Right cardiac atrium (tissue), 5 donors: Measurements from ENCODE around the gene NXPE3. TPM values are rescaled to one million over a fixed set of nuclear protein-coding genes. Genes with fewer than 3 reads are reported as not detected.

Experiments used
- ATAC-seq, 2 donors: fragments of 200-7000 bp; cut with Tn5 transposase; one replicate each; pipeline versions ENCODE4 v1.8.0 to v1.9.1; 2020; ENCODE audit warnings: moderate library complexity in 2 of 2, mild to moderate bottlenecking in 1 of 2
- DNase-seq, 3 donors: peaks; one replicate each; pipeline ENCODE4 v3.0.0-alpha.2; 2020
- H3K27ac ChIP-seq: one replicate; pipeline ENCODE4 v1.5.1; 2013; ENCODE audit warnings: mild to moderate bottlenecking, low read length, control low read depth, moderate library complexity
- H3K27me3 ChIP-seq: one replicate; pipeline ENCODE4 v1.6.1; 2013; ENCODE audit not compliant: control insufficient read depth, insufficient read depth
- H3K4me1 ChIP-seq: one replicate; pipeline ENCODE4 v1.6.1; 2013; ENCODE audit warnings: low read length; ENCODE audit not compliant: control insufficient read depth, insufficient read depth
- H3K4me3 ChIP-seq: one replicate; pipeline ENCODE4 v1.5.1; 2013; ENCODE audit warnings: low read length, control low read depth
- H3K9me3 ChIP-seq: one replicate; pipeline ENCODE4 v1.6.1; 2013; ENCODE audit warnings: low read length; ENCODE audit not compliant: control insufficient read depth
- WGBS: extraction: QIAGEN DNeasy Blood & Tissue Kit; methylation state at CpG from one replicate; pipeline ENCODE4 v1.1.7; 2013; 5-methylcytosine and 5-hydroxymethylcytosine counted together
- intact Hi-C, 4 donors: fragments of 100-400 bp; cut with DNase I; formaldehyde crosslinking; loops; one replicate each; pipeline versions ENCODE4 v1.11.0 to v1.14.0; 2022 to 2023
- polyA plus RNA-seq: library from polyadenylated mRNA; stranded (reverse); fragments of 200-250 nt; gene quantifications from one replicate; pipeline ENCODE4 v1.2.3, GENCODE V29; 2013
- total RNA-seq, 4 donors: library from RNA; stranded (reverse); fragmentation: NEBNext Ultra II Directional; extraction: Animal tissue kit (Norgen Biotek cat#: 25700); gene quantifications; one replicate each; pipeline ENCODE4 v1.2.1, GENCODE V29; 2021
- donor health status: healthy with polysubstance abuse.
- donor health status: DM: no; HTN: yes; CAD: no.
- donor health status: DM: no; HTN: no; CAD: no.
- donor health status: DM: no; HTN: yes; CAD: no; lungs with severe emphysema.
- donor health status: DM: yes; HTN: yes; CAD: no.

The NXPE3 gene
- total and polyA plus RNA-seq, 5 donors = 26.8 to 53.3 (median 46.5) TPM

DNA sequence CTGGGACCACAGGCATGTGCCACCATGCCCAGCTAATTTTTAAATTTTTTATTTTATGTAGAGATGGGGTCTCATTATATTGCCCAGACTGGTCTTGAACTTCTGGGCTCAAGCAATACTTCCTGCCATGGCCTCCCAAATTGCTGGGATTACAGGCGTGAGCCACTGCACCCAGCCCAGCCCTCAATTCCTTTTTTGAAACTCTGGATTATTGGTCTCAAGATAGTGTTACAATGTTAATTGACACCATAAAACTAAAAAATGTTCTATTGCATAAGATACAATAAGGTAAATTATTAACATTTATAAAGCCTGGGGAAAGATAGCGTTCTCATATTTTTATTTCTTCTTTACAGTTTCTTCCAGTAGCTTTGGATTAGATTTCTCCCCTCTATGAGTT lies 66.4 kb downstream of the NXPE3 start:
- WGBS = 97% methylated on average over 2 of the region's 2 CpGs
- ATAC-seq (no peak), DNase-seq (no peak)
- Histone ChIP-seq H3K4me1 (no peaks in the 10 kb centered on the region), H3K9me3 (no peaks in the 10 kb centered on the region), H3K27ac (no peak overlapping the region), H3K4me3 (no peak overlapping the region), H3K27me3 (no peaks in the 10 kb centered on the region)
- intact Hi-C loops = no loop called here

DNA sequence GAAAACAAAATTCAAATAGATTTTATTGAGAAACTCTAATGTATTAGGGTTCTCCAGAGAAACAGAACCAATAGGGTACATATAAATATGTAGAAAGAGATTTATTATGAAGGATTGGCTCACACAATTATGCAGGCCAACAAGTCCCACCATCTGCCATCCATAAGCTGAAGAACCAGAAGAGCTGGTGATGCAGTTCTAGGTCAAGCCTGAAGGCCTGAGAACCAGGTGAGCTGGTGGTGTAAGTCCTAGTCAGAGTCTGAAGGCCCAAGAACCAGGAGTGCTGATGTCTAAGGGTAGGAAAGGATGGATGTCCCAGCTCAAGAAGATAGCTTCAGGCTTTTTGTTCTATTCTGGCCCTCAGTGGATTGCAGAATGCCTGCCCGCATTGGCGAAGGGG lies 67.7 kb downstream of the NXPE3 start:
- intact Hi-C loops = no loop called here
- WGBS = 97% methylated on average over 2 of the region's 2 CpGs
- Histone ChIP-seq H3K27me3 (no peaks in the 10 kb centered on the region), H3K27ac (no peak overlapping the region), H3K9me3 (no peaks in the 10 kb centered on the region), H3K4me1 (no peaks in the 10 kb centered on the region), H3K4me3 (no peak overlapping the region)
- ATAC-seq (no peak), DNase-seq (no peak)

DNA sequence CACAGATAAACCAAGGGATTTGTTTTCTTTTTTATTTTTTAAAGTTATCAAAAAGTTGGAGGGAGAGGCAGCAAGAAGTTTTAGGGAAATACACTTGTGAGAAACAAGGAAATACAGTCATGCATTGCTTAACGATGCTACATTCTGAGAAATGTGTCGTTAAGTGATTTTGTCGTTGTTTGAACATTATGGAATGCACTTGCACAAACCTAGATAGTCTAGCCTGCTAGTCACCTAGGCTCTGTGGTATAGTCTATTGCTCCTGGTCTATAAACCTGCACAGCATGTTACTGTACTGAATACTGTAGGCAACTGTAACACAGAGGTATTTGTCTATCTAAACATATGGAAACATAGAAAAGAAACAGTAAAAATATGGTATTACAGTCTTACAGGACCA lies 68.3 kb downstream of the NXPE3 start:
- WGBS = 81% methylated on average over 3 of the region's 3 CpGs
- no peak overlapping the region for H3K27ac ChIP-seq
- intact Hi-C loops = no loop called here

DNA sequence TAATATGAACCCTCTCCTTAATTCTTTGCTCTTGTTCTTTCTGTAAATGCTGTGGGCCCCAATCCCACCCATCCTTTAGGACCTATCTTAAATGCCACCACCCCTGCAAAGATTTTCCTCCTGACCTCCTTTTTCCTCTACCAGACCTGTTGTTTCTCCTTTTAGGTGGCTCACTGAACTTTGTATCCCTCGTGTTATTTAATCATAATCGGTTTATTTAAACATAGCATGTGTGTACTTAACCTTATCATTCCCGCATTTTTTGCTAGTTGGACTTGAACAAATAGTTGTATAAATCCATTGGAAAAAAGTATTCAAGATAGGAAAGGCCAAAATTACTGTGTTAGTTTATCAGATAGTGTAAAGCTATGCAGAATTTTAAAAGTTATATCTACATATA lies 69.3 kb downstream of the NXPE3 start:
- Histone ChIP-seq H3K27me3 (no peaks in the 10 kb centered on the region), H3K4me1 (no peaks in the 10 kb centered on the region), H3K4me3 (no peak overlapping the region), H3K27ac (no peak overlapping the region), H3K9me3 (no peaks in the 10 kb centered on the region)
- ATAC-seq = no peak
- intact Hi-C loops = no loop called here
- no peak for DNase-seq
- WGBS = 46% methylated on average over 3 of the region's 3 CpGs

More for the DNA sequence above, 68.3 kb downstream of the NXPE3 start:
- Histone ChIP-seq H3K4me1 (no peaks in the 10 kb centered on the region), H3K27me3 (no peaks in the 10 kb centered on the region), H3K9me3 (no peaks in the 10 kb centered on the region), H3K4me3 (no peak overlapping the region)
- no peak for DNase-seq
- no peak for ATAC-seq

DNA sequence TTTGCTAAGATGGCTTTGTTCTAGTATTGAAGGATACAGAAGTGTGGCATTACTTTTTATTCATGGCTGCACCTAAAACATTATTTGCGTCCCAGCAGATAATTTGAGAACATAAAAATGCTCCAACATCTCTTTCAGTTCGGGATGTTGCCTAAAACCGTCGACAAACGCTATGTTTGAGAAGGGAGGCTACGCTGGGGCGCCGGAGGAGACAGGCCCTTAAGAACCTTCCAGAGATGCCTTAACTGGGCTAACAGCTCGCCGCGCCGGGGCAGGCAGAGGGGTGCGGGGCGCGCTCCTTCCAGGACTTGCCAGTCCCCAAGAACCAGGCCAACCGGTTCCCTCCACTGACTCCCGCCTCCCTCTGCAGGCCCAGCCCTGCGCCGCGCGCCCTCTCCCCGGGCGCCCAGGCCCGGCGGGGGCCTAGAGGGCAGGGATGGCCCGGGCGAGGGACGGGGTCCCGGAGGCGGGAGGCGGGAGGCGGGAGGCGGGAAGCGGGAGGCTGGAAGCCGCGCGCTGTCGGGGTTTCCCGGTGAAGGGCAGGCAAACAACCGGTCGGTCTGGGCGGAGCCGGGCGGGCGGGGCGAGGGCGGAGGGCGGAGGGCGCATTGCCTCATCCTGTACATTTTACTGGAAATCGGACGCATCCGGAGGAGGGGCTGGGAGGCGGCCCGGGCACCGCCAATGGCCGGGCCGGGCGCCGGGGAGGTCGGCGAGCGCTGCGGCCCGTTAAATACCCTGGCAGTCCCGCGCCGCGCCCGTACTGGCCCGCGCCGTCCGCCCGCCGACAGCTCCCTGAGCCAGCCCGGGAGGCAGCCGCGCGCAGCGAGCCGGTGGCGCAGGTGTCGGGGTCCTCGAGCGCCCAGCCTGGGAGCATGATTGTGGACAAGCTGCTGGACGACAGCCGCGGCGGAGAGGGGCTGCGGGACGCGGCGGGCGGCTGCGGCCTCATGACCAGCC lies 70.0 kb downstream of the NXPE3 start, which contains the start of gene NFKBIZ:
NFKBIZ (plus strand) TSS at position 761 of the 960 bp plus-strand sequence; CDS start at position 876, 115 bp downstream.
- Histone ChIP-seq H3K9me3 (no peaks in the 10 kb centered on the region), H3K4me1 (no peaks in the 10 kb centered on the region), H3K27me3 (no peaks in the 10 kb centered on the region), H3K27ac (peak within 1 kb of the TSS; percentile 100), H3K4me3 (peak within 1 kb of the TSS; percentile 88)
- intact Hi-C loops = no loop called here
- 1% methylated on average over 95 of the region's 95 CpGs for WGBS
- DNase-seq (peak; percentile 97 to 99 (median 98)), ATAC-seq (peak; percentile 97 to 98)

DNA sequence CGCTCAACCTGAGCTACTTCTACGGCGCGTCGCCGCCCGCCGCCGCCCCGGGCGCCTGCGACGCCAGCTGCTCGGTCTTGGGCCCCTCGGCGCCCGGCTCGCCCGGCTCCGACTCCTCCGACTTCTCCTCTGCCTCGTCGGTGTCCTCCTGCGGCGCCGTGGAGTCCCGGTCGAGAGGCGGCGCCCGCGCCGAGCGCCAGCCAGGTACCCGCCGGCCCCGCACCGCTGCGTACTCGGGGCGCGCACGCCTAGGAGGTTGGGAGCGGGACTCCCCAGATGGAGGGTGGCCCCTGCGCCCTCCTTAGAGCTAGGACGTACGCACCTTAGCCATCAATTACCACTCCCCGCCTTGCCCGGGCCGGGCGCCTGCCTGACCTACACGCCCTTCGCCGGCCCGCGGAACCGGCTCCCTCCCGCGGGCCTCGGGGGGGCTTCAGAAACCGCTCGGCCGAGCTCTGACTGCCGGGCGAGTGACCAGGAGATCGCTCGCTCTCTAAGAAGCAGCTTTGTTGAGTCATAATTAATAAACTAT lies 70.8 kb downstream of the NXPE3 start:
- ATAC-seq (peak; percentile 34 to 35), DNase-seq (peak; percentile 54 to 82 (median 76))
- H3K27ac ChIP-seq = peak overlapping the region; percentile 100
- under 1% methylated on average over 67 of the region's 67 CpGs for WGBS
- intact Hi-C loops = loop anchor here in 1 of 4 donors (10.0 kb wide), 1 partner anchor 45 kb away; no protein-coding TSS in a partner anchor
- H3K27me3 ChIP-seq = no peaks in the 10 kb centered on the region
- peak overlapping the region; percentile 88 for H3K4me3 ChIP-seq
- H3K4me1 ChIP-seq = no peaks in the 10 kb centered on the region
- no peaks in the 10 kb centered on the region for H3K9me3 ChIP-seq

DNA sequence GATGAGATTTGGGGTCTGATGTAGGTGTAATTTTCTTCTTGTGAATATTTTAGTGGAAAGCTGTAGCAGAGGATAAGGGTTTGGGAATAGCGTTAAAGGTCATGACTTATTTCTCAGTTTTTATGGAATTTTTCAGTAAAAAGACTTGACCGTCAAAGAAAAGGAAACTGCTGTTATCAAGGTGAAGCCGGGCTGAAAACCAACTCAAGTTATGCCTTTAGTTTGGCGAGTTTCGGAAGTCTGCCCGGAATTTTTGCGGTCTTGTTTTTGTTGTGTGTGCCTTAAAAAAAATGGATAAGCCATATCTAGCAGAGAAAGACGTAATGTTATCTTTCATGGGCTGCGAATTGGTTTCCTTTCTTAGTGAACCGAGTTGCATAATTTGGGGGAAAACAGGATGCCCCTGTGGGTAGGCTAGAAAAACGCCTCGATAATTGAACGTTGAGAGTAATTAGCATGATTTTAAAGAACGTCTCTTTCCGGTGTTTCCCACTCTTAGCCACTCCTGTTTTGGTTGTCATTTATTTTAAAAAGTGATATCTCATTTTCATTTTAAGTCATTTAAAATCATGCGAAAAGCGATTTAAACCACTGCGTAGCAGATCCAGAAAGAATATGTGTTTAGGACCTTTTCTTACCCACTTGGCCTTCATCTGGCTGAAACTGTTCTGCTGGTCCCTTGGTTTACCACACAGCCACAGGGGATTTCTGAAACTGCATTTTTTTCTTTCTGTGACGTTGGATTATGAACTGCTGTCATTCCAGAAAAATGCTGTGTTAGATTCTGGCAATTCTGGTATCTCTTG lies 71.4 kb downstream of the NXPE3 start:
- WGBS = under 1% methylated on average over 19 of the region's 19 CpGs
- no peaks in the 10 kb centered on the region for H3K4me1 ChIP-seq

DNA sequence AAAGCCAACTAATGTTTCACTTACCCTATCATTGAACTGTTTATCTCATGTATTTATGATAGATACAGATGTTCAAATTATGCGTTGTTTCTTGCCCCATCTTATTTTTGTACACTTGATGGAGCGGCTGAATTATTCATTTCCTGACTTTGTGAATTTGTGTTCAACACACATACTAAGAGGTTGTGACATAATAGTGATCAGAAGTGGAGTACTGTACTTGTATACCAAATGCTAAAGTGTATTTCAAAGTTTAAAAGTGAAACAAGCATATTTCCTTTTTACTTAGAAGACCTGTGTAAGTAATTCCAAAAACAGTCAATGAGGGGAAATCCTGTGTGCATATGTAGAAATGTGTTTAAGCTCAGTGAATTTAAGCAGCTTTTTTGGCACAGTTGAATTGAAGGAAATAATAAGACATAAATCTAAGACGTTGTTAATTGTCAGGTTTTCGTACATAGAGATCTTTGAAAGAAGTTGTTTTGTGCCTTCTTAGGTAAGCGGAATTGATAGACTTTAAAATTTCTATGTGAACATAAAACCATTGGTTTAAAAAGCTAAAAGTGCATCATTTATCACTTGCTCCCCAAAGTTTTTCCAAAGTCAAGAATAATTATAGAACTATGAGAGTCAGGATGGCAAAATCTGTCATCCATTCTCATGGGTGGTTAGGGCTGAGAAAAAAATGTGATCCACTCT lies 72.2 kb downstream of the NXPE3 start:
- peak overlapping the region; percentile 88 for H3K4me3 ChIP-seq
- no peaks in the 10 kb centered on the region for H3K27me3 ChIP-seq
- no peaks in the 10 kb centered on the region for H3K4me1 ChIP-seq
- ATAC-seq (no peak), DNase-seq (no peak)
- intact Hi-C loops = loop anchor here in 1 of 4 donors (10.0 kb wide), 1 partner anchor 46 kb away; no protein-coding TSS in a partner anchor
- H3K9me3 ChIP-seq = no peaks in the 10 kb centered on the region
- no peak overlapping the region for H3K27ac ChIP-seq
- 29% methylated on average over 5 of the region's 5 CpGs for WGBS

More for the DNA sequence above, 71.4 kb downstream of the NXPE3 start:
- Histone ChIP-seq H3K27ac (peak overlapping the region; percentile 100), H3K27me3 (no peaks in the 10 kb centered on the region), H3K4me3 (peak overlapping the region; percentile 88), H3K9me3 (no peaks in the 10 kb centered on the region)
- no peak for ATAC-seq
- DNase-seq = no peak
- intact Hi-C loops = loop anchor here in 1 of 4 donors (10.0 kb wide), 1 partner anchor 46 kb away; no protein-coding TSS in a partner anchor

DNA sequence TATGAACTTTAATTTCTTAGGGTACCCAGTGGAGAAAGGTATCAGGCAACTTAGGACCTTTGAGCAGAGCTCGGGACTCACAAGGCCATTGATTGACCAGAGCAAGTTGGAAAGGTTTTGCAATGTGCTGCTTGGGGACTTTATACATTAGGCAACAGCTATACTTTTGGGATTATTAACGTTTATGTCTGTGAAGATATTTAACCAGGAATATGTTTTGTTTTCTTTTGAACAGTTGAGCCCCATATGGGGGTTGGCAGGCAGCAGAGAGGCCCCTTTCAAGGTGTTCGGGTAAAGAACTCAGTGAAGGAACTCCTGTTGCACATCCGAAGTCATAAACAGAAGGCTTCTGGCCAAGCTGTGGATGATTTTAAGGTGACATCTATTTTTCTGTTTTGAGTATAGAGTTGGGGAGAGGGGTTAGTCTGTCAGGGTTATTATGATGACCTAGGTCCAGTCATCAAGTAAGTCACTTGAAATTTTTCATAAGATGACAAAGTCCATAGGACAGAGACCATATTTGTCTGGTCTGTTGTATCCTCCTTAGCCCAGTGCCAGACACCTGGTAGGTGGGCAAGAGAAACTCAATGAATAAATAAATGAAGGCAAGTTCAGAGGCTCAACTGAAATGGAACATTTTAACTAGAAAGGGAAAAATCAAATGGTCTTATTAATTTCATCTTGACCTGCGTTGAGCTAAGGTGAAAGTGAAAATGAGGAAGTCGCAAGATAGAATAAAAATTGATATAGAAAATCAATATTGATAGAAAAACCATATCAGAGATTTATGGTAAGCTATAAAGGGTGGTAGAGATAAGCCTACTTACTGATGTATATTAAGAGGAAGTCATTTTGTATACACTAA lies 73.1 kb downstream of the NXPE3 start:
- WGBS = 70% methylated on average over 6 of the region's 6 CpGs
- H3K4me1 ChIP-seq = no peaks in the 10 kb centered on the region
- DNase-seq (no peak), ATAC-seq (no peak)
- intact Hi-C loops = loop anchor here in 1 of 4 donors (10.0 kb wide), 1 partner anchor 47 kb away; no protein-coding TSS in a partner anchor
- H3K4me3 ChIP-seq = peak overlapping the region; percentile 88
- no peaks in the 10 kb centered on the region for H3K27me3 ChIP-seq
- no peaks in the 10 kb centered on the region for H3K9me3 ChIP-seq
- no peak overlapping the region for H3K27ac ChIP-seq
